ENCODE results near the gene ADAM21. TPM values are rescaled to one million over a fixed set of nuclear protein-coding genes. Genes with fewer than 3 reads are reported as not detected.
A peak's percentile ranks its signal among the peaks of the same experiment; 100 is the strongest.

Gene ADAM21
- total RNA-seq, 1 donor from 2014 or later: 0.80 TPM

- DNase-seq (ENCODE audit: low spot score): no peak
- Histone ChIP-seq H3K4me1 (no peaks in the 10 kb centered on the region), H3F3A (ENCODE audit: low read depth) (no peaks in the 10 kb centered on the region), H3K79me2 (ENCODE audit: low read depth) (no peaks in the 10 kb centered on the region), H2AFZ (replicated peaks) (no peak overlapping the region), H3K9me3 (ENCODE audit: low read depth) (no peaks in the 10 kb centered on the region), H3K27me3 (no peaks in the 10 kb centered on the region), H3K27ac (no peak overlapping the region), H3K9ac (no peak overlapping the region), H3K36me3 (no peaks in the 10 kb centered on the region), H3K4me3 (no peak overlapping the region), H4K20me1 (ENCODE audit: low read depth) (no peaks in the 10 kb centered on the region), H3K4me2 (no peak overlapping the region)
- TF ChIP-seq EZH2 (IDR thresholded peaks at IDR 0.05): no peak
- no peak for TF ChIP-seq EZH2phosphoT487 (IDR thresholded peaks at IDR 0.05)
- TF ChIP-seq CTCF (IDR thresholded peaks at IDR 0.05): no peak
- Mint-ChIP-seq H3K4me1 (no peaks in the 10 kb centered on the region), H3K36me3 (no peaks in the 10 kb centered on the region), H3K9me3 (peaks cover 33% of the 10 kb centered on the region), H3K27ac (no peak overlapping the region), H3K4me3 (no peak overlapping the region), H3K27me3 (ENCODE audit: insufficient read depth, low read depth) (peaks cover 2% of the 10 kb centered on the region)
These were observed 10.3 kb upstream of the ADAM21 start for GRCh38 chr14:70441641-70442040.

GRCh38 chr14:70442750-70443149, 9.2 kb upstream of the ADAM21 start:
- Mint-ChIP-seq H3K4me3 (no peak overlapping the region), H3K36me3 (no peaks in the 10 kb centered on the region), H3K27ac (no peak overlapping the region), H3K27me3 (ENCODE audit: insufficient read depth, low read depth) (peaks cover under 1% of the 10 kb centered on the region), H3K9me3 (peaks cover 35% of the 10 kb centered on the region), H3K4me1 (no peaks in the 10 kb centered on the region)
- H3K4me1 ChIP-seq: no peaks in the 10 kb centered on the region
- no peak overlapping the region for H3K4me3 ChIP-seq
- DNase-seq (ENCODE audit: low spot score): no peak
- H4K20me1 ChIP-seq (ENCODE audit: low read depth): no peaks in the 10 kb centered on the region
- TF ChIP-seq EZH2phosphoT487 (IDR thresholded peaks at IDR 0.05): no peak
- TF ChIP-seq EZH2 (IDR thresholded peaks at IDR 0.05): no peak
- H3K27ac ChIP-seq: no peak overlapping the region
- no peak overlapping the region for H2AFZ ChIP-seq (replicated peaks)
- no peaks in the 10 kb centered on the region for H3K27me3 ChIP-seq
- H3F3A ChIP-seq (ENCODE audit: low read depth): no peaks in the 10 kb centered on the region
- H3K9ac ChIP-seq: no peak overlapping the region
- no peaks in the 10 kb centered on the region for H3K9me3 ChIP-seq (ENCODE audit: low read depth)
- H3K79me2 ChIP-seq (ENCODE audit: low read depth): no peaks in the 10 kb centered on the region
- H3K36me3 ChIP-seq: no peaks in the 10 kb centered on the region
- no peak overlapping the region for H3K4me2 ChIP-seq

- Histone ChIP-seq H3F3A (ENCODE audit: low read depth) (no peaks in the 10 kb centered on the region), H3K27ac (no peak overlapping the region), H3K4me3 (no peak overlapping the region), H4K20me1 (ENCODE audit: low read depth) (no peaks in the 10 kb centered on the region), H3K4me1 (no peaks in the 10 kb centered on the region), H3K27me3 (no peaks in the 10 kb centered on the region), H3K36me3 (no peaks in the 10 kb centered on the region), H3K9ac (no peak overlapping the region), H3K4me2 (no peak overlapping the region), H3K9me3 (ENCODE audit: low read depth) (no peaks in the 10 kb centered on the region), H2AFZ (replicated peaks) (no peak overlapping the region), H3K79me2 (ENCODE audit: low read depth) (no peaks in the 10 kb centered on the region)
- H3K4me1 Mint-ChIP-seq: peaks cover 5% of the 10 kb centered on the region
- no peaks in the 10 kb centered on the region for H3K36me3 Mint-ChIP-seq
- no peak overlapping the region for H3K4me3 Mint-ChIP-seq
- H3K27me3 Mint-ChIP-seq (ENCODE audit: insufficient read depth, low read depth): peaks cover 2% of the 10 kb centered on the region
- DNase-seq (ENCODE audit: low spot score): no peak
- peak overlapping the region; percentile 32 for H3K27ac Mint-ChIP-seq
- TF ChIP-seq EZH2phosphoT487 (IDR thresholded peaks at IDR 0.05): no peak
- TF ChIP-seq CTCF (IDR thresholded peaks at IDR 0.05): no peak
- no peak for TF ChIP-seq EZH2 (IDR thresholded peaks at IDR 0.05)
- H3K9me3 Mint-ChIP-seq: peaks cover 22% of the 10 kb centered on the region
These were observed 3.2 kb upstream of the ADAM21 start for GRCh38 chr14:70448633-70449340.

- no peak for DNase-seq (ENCODE audit: low spot score)
- Histone ChIP-seq H4K20me1 (ENCODE audit: low read depth) (no peaks in the 10 kb centered on the region), H3K9ac (no peak overlapping the region), H3K4me1 (no peaks in the 10 kb centered on the region), H3K4me3 (no peak overlapping the region), H3K4me2 (no peak overlapping the region), H2AFZ (replicated peaks) (no peak overlapping the region), H3K9me3 (ENCODE audit: low read depth) (no peaks in the 10 kb centered on the region), H3K36me3 (no peaks in the 10 kb centered on the region), H3F3A (ENCODE audit: low read depth) (no peaks in the 10 kb centered on the region), H3K27ac (no peak overlapping the region), H3K27me3 (no peaks in the 10 kb centered on the region), H3K79me2 (ENCODE audit: low read depth) (no peaks in the 10 kb centered on the region)
- H3K27ac Mint-ChIP-seq: no peak overlapping the region
- H3K27me3 Mint-ChIP-seq (ENCODE audit: insufficient read depth, low read depth): no peaks in the 10 kb centered on the region
- H3K9me3 Mint-ChIP-seq: no peaks in the 10 kb centered on the region
- H3K36me3 Mint-ChIP-seq: no peaks in the 10 kb centered on the region
- no peak overlapping the region for H3K4me3 Mint-ChIP-seq
- H3K4me1 Mint-ChIP-seq: peaks cover 9% of the 10 kb centered on the region
- TF ChIP-seq EZH2 (IDR thresholded peaks at IDR 0.05): no peak
- TF ChIP-seq EZH2phosphoT487 (IDR thresholded peaks at IDR 0.05): no peak
- no peak for TF ChIP-seq CTCF (IDR thresholded peaks at IDR 0.05)
These were observed 2.8 kb downstream of the ADAM21 start for GRCh38 chr14:70454731-70455130.
